ENCODE data around the gene SAPCD1.

Gene SAPCD1

DNA sequence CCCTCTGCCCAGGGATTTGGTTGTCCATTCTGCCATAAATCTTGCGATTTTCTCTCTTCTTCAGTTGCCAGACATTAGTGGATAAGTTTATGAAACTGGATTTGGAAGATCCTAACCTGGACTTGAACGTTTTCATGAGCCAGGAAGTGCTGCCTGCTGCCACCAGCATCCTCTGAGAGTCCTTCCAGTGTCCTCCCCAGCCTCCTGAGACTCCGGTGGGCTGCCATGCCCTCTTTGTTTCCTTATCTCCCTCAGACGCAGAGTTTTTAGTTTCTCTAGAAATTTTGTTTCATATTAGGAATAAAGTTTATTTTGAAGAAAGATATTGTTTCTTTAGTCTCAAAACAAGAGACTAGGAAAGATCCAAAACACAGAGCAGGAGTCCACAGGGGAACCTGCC is at the start of gene SAPCD1:
Gene SAPCD1, plus strand, starts transcription at position 301 of the 400 bp plus-strand sequence. CDS start 399 bp downstream, outside the sequence.
- TF ChIP-seq, protein P1, sequence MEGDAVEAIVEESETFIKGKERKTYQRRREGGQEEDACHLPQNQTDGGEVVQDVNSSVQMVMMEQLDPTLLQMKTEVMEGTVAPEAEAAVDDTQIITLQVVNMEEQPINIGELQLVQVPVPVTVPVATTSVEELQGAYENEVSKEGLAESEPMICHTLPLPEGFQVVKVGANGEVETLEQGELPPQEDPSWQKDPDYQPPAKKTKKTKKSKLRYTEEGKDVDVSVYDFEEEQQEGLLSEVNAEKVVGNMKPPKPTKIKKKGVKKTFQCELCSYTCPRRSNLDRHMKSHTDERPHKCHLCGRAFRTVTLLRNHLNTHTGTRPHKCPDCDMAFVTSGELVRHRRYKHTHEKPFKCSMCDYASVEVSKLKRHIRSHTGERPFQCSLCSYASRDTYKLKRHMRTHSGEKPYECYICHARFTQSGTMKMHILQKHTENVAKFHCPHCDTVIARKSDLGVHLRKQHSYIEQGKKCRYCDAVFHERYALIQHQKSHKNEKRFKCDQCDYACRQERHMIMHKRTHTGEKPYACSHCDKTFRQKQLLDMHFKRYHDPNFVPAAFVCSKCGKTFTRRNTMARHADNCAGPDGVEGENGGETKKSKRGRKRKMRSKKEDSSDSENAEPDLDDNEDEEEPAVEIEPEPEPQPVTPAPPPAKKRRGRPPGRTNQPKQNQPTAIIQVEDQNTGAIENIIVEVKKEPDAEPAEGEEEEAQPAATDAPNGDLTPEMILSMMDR (conservative IDR thresholded peaks at IDR 0.05; ENCODE audit: control insufficient read depth, insufficient read depth, low read depth, low read length), result no peak
- no peak for DNase-seq (ENCODE audit: low read depth)
- no peak within 1 kb of the TSS for H3K4me3 ChIP-seq (ENCODE audit: control insufficient read depth, low read depth, low read length)

DNA sequence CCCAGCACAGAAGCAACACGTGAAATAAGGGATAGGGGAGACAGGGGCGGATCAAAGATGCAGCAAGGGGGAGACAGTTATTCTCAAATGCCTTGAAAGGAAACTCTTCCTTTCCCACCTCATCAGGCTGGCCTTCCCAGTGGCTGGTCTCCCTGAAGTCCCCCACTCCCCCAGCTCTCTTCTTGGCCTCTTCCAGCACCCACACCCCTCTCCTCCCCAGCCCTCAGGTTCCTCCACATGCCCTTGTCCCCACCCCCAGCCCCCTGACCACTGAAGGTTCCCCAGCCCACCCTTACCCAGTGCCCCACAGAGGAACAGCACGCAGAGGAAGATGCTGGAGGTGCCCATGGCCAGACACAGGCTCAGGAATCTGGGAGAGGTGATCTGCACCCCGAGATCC is 49.0 kb upstream of the SAPCD1 start:
- no peak overlapping the region for H3K4me3 ChIP-seq (ENCODE audit: control insufficient read depth, low read depth, low read length)
- TF ChIP-seq, protein P1 (conservative IDR thresholded peaks at IDR 0.05; ENCODE audit: control insufficient read depth, insufficient read depth, low read depth, low read length), result no peak
- no peak for DNase-seq (ENCODE audit: low read depth)

- DNase-seq (ENCODE audit: low read depth), result no peak
- H3K4me3 ChIP-seq (ENCODE audit: control insufficient read depth, low read depth, low read length), result no peak overlapping the region
- TF ChIP-seq, protein P1 (conservative IDR thresholded peaks at IDR 0.05; ENCODE audit: control insufficient read depth, insufficient read depth, low read depth, low read length), result no peak
These were observed 48.3 kb upstream of the SAPCD1 start for GRCh38 chr6:31713991-31714684.

GRCh38 chr6:31715022-31715958 is 47.2 kb upstream of the SAPCD1 start, which contains the start of gene LY6G6D:
TSS of gene LY6G6D (plus strand) at chr6:31715348. CDS start at chr6:31715356, 8 bp downstream.
- TF ChIP-seq, protein P1 (conservative IDR thresholded peaks at IDR 0.05; ENCODE audit: control insufficient read depth, insufficient read depth, low read depth, low read length), result no peak
- H3K4me3 ChIP-seq (ENCODE audit: control insufficient read depth, low read depth, low read length), result no peak within 1 kb of the TSS

DNA sequence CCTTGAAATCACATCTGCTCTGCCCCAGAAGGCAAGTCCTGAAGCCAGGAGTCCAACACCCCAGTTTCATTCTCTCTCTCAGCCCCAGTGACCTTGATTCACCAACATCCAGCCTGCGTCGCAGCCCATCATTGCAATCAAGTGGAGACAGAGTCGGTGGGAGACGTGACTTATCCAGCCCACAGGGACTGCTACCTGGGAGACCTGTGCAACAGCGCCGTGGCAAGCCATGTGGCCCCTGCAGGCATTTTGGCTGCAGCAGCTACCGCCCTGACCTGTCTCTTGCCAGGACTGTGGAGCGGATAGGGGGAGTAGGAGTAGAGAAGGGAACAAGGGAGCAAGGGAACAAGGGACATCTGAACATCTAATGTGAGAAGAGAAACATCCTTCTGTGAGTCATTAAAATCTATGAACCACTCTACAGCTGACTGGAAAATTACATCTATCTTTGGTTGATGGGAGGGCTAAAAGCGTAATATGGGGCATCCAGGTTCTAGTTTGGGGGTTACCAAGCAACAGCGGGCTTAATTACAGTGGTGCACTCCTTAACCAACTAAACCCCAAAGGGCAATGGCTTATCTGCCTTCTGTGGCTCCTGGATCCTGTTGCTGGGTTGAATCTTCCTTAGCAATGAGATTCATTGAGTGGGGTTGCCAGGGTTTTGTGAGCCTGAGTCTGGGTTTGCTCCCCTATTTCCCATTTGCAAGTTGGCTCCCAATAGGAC is 44.8 kb upstream of the SAPCD1 start:
- DNase-seq (ENCODE audit: low read depth), result no peak
- TF ChIP-seq, protein P1 (conservative IDR thresholded peaks at IDR 0.05; ENCODE audit: control insufficient read depth, insufficient read depth, low read depth, low read length), result no peak
- no peak overlapping the region for H3K4me3 ChIP-seq (ENCODE audit: control insufficient read depth, low read depth, low read length)

More at GRCh38 chr6:31715022-31715958, 47.2 kb upstream of the SAPCD1 start, which contains the start of gene LY6G6D:
- no peak for DNase-seq (ENCODE audit: low read depth)

DNA sequence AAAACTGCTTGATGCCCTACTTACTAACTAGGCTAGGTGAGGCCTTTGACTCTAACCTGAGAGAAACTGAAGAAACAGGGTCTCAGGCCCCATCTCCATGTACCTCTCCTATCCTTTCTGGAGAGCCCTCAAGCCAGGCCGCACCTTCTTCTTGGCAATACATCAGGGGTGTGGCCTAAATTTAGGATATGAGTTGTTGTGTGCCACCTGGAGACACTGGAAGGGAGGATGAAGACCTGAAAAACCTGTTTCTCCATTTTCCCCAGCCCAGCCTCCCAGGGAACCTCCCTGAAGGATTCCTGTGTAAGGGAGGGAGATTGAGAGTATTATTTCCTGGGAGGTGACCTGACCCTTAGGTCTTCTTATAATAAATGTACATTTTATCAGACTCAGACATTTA is 44.2 kb upstream of the SAPCD1 start:
- H3K4me3 ChIP-seq (ENCODE audit: control insufficient read depth, low read depth, low read length), result no peak overlapping the region
- TF ChIP-seq, protein P1 (conservative IDR thresholded peaks at IDR 0.05; ENCODE audit: control insufficient read depth, insufficient read depth, low read depth, low read length), result no peak
- DNase-seq (ENCODE audit: low read depth), result no peak
